ENCODE data around the gene POLQ.

DNA sequence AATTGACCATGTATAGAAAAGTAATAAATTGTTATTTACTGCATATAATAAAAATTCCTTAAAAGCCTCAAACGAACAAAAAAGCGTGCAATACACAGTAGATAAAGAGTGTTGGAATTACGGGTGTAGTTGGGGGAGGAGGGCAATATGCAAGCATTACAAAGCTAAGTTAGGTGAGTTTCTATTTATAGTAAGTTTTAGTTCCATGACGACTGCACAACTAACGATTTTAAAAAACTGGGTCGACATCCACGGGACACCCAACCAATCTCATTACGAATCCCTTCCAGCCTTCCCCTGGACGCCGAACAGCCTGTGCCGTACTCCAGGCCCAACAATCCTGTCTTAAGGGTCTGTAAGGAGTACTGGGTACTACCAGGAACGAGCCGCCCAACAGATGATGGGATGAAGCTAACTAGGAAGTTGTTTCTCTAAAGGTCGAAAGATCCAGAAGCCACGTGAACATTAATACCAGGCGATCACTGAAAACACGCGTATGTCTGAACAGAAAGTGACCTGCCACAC lies 677 bp downstream of the POLQ start:
- TF ChIP-seq, protein P1, sequence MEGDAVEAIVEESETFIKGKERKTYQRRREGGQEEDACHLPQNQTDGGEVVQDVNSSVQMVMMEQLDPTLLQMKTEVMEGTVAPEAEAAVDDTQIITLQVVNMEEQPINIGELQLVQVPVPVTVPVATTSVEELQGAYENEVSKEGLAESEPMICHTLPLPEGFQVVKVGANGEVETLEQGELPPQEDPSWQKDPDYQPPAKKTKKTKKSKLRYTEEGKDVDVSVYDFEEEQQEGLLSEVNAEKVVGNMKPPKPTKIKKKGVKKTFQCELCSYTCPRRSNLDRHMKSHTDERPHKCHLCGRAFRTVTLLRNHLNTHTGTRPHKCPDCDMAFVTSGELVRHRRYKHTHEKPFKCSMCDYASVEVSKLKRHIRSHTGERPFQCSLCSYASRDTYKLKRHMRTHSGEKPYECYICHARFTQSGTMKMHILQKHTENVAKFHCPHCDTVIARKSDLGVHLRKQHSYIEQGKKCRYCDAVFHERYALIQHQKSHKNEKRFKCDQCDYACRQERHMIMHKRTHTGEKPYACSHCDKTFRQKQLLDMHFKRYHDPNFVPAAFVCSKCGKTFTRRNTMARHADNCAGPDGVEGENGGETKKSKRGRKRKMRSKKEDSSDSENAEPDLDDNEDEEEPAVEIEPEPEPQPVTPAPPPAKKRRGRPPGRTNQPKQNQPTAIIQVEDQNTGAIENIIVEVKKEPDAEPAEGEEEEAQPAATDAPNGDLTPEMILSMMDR (IDR thresholded peaks at IDR 0.05; ENCODE audit: low read depth, low read length, poor library complexity, severe bottlenecking) = no peak
- no peak for TF ChIP-seq EZH2phosphoT487 (IDR thresholded peaks at IDR 0.05; ENCODE audit: borderline replicate concordance, low read length)
